Body of pancreas (tissue), 4 donors: ENCODE results near the gene RPP40. TPM values are rescaled to one million over a fixed set of nuclear protein-coding genes. Genes with fewer than 3 reads are reported as not detected.

Source experiments
- ATAC-seq: fragments of 150-250 bp; one replicate; pipeline ENCODE4 v1.9.1; 2016
- DNase-seq, 4 donors: peaks; one replicate each; pipeline ENCODE4 v3.0.0-alpha.2; 2019
- H3K27ac ChIP-seq, 4 donors: fragments of 200-600 bp; sonication (generic); 1 replicate in 3 of 4; 2 replicates in 1 of 4; pipeline versions ENCODE4 v1.5.1 to v1.6.1; 2016 to 2019; ENCODE audit warnings: mild to moderate bottlenecking in 1 of 4, mixed read lengths in 1 of 4, moderate library complexity in 1 of 4
- H3K27me3 ChIP-seq, 2 donors: fragments of 200-600 bp; sonication (generic); one replicate each; pipeline ENCODE4 v1.6.0; 2016; ENCODE audit warnings: mild to moderate bottlenecking in 1 of 2
- H3K36me3 ChIP-seq, 2 donors: fragments of 200-600 bp; sonication (generic); replicated peaks in 1 of 2; 2 replicates each; pipeline ENCODE4 v1.5.1; 2016; ENCODE audit warnings: low read depth in 2 of 2; ENCODE audit not compliant: insufficient read depth in 1 of 2
- H3K4me1 ChIP-seq: fragments of 200-600 bp; sonication (generic); one replicate; pipeline ENCODE4 v1.6.0; 2016
- H3K4me3 ChIP-seq, 2 donors: fragments of 200-600 bp; sonication (generic); 1 replicate in 1 of 2; 2 replicates in 1 of 2; pipeline ENCODE4 v1.5.1; 2016 to 2019
- H3K9me3 ChIP-seq, 3 donors: fragments of 200-600 bp; sonication (generic); 1 replicate in 2 of 3; 2 replicates in 1 of 3; pipeline ENCODE4 v1.5.1; 2016
- CTCF ChIP-seq, 7 experiments: fragments of 450-650 bp in 4 of 7; fragments of 200-600 bp in 3 of 7; sonication (generic) in 3 of 7; IDR thresholded peaks; one replicate each; pipeline ENCODE4 v1.5.1; 2016 to 2019; ENCODE audit warnings: antibody characterized with exemption in 7 of 7
- POLR2A ChIP-seq, 3 donors: fragments of 450-650 bp; IDR thresholded peaks; one replicate each; pipeline ENCODE4 v1.6.1; 2016; ENCODE audit warnings: antibody characterized with exemption in 3 of 3, mild to moderate bottlenecking in 2 of 3
- WGBS, 2 donors: methylation state at CpG; one replicate each; pipeline ENCODE4 v1.1.5; 2017; 5-methylcytosine and 5-hydroxymethylcytosine counted together
- intact Hi-C: fragments of 100-400 bp; cut with DNase I; formaldehyde crosslinking; loops from one replicate; pipeline ENCODE4 v1.15.1; 2023
- total RNA-seq, 2 donors: library from RNA; depleted of rRNA; stranded (reverse); fragments of >200 nt; gene quantifications; one replicate each; pipeline ENCODE4 v1.1.0, GENCODE V29; 2016

RPP40 gene
- total RNA-seq, 2 donors from 2014 or later: 4.9 to 7.8 TPM

GRCh38 chr6:5045416-5045815 is 41.6 kb upstream of the RPP40 start:
- ATAC-seq (no peak), DNase-seq (no peak)
- TF ChIP-seq POLR2A (IDR thresholded peaks at IDR 0.05) (no peak), CTCF (IDR thresholded peaks at IDR 0.05) (no peak)
- H3K27ac ChIP-seq: no peak overlapping the region
- no peaks in the 10 kb centered on the region for H3K36me3 ChIP-seq
- intact Hi-C loops: no loop called here
- no peaks in the 10 kb centered on the region for H3K27me3 ChIP-seq
- no peaks in the 10 kb centered on the region for H3K4me1 ChIP-seq
- no peaks in the 10 kb centered on the region for H3K9me3 ChIP-seq
- WGBS, 2 donors: 76 to 84% methylated on average over 8 of the region's 8 CpGs
- H3K4me3 ChIP-seq: no peak overlapping the region

- Histone ChIP-seq H3K4me1 (no peaks in the 10 kb centered on the region), H3K36me3 (no peaks in the 10 kb centered on the region), H3K4me3 (no peak overlapping the region), H3K9me3 (no peaks in the 10 kb centered on the region), H3K27ac (no peak overlapping the region), H3K27me3 (no peaks in the 10 kb centered on the region)
- no peak for TF ChIP-seq CTCF (IDR thresholded peaks at IDR 0.05)
- TF ChIP-seq POLR2A (IDR thresholded peaks at IDR 0.05): no peak
- intact Hi-C loops: no loop called here
- ATAC-seq: no peak
- DNase-seq: no peak
- WGBS, 2 donors: 73 to 97% methylated on average over 3 of the region's 3 CpGs
Observed at GRCh38 chr6:5044866-5045265, 41.0 kb upstream of the RPP40 start.

GRCh38 chr6:5042436-5042835 is 38.6 kb upstream of the RPP40 start:
- Histone ChIP-seq H3K27me3 (no peaks in the 10 kb centered on the region), H3K4me1 (no peaks in the 10 kb centered on the region), H3K9me3 (no peaks in the 10 kb centered on the region), H3K4me3 (no peak overlapping the region), H3K27ac (no peak overlapping the region), H3K36me3 (no peaks in the 10 kb centered on the region)
- no peak for TF ChIP-seq POLR2A (IDR thresholded peaks at IDR 0.05)
- TF ChIP-seq CTCF (IDR thresholded peaks at IDR 0.05): no peak
- intact Hi-C loops: no loop called here
- DNase-seq: no peak
- WGBS, 2 donors: 87 to 89% methylated on average over 3 of the region's 3 CpGs
- no peak for ATAC-seq

DNA sequence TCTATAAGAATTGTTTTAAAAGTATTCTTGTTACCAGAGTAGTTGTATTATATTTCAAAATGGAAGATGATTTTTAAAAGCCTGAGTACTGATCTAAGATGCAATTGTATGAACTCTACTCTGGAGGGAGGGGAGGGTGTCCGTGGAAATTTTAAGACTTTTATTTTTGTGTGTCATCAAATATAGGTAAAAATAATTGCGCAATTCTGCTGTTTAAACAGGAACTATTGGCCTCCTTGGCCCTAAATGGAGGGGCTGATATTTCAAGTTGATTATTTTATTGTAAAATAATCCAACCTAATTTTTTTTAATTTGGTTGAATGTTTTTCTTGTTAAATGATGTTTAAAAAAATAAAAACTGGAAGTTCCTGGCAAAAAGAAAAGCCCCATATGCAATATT is 38.1 kb upstream of the RPP40 start:
- 33 to 37% methylated on average over 2 of the region's 2 CpGs for WGBS, 2 donors
- no peak for DNase-seq
- Histone ChIP-seq H3K27ac (no peak overlapping the region), H3K4me1 (no peaks in the 10 kb centered on the region), H3K9me3 (no peaks in the 10 kb centered on the region), H3K4me3 (no peak overlapping the region), H3K36me3 (no peaks in the 10 kb centered on the region), H3K27me3 (no peaks in the 10 kb centered on the region)
- intact Hi-C loops: no loop called here
- no peak for ATAC-seq
- TF ChIP-seq CTCF (IDR thresholded peaks at IDR 0.05) (no peak), POLR2A (IDR thresholded peaks at IDR 0.05) (no peak)

- TF ChIP-seq CTCF (IDR thresholded peaks at IDR 0.05) (no peak), POLR2A (IDR thresholded peaks at IDR 0.05) (no peak)
- DNase-seq (no peak), ATAC-seq (no peak)
- 74 to 86% methylated on average over 8 of the region's 8 CpGs for WGBS, 2 donors
- Histone ChIP-seq H3K27me3 (no peaks in the 10 kb centered on the region), H3K27ac (no peak overlapping the region), H3K9me3 (no peaks in the 10 kb centered on the region), H3K4me1 (no peaks in the 10 kb centered on the region), H3K36me3 (no peaks in the 10 kb centered on the region), H3K4me3 (no peak overlapping the region)
- intact Hi-C loops: no loop called here
Observed at GRCh38 chr6:5036269-5036668, 32.4 kb upstream of the RPP40 start.
